Measurements from ENCODE around the gene PDCD1. TPM values are rescaled to one million over a fixed set of nuclear protein-coding genes. Genes with fewer than 3 reads are reported as not detected.

The PDCD1 gene
- total RNA-seq, 1 experiment from 2014 or later, result 0.22 TPM

DNA sequence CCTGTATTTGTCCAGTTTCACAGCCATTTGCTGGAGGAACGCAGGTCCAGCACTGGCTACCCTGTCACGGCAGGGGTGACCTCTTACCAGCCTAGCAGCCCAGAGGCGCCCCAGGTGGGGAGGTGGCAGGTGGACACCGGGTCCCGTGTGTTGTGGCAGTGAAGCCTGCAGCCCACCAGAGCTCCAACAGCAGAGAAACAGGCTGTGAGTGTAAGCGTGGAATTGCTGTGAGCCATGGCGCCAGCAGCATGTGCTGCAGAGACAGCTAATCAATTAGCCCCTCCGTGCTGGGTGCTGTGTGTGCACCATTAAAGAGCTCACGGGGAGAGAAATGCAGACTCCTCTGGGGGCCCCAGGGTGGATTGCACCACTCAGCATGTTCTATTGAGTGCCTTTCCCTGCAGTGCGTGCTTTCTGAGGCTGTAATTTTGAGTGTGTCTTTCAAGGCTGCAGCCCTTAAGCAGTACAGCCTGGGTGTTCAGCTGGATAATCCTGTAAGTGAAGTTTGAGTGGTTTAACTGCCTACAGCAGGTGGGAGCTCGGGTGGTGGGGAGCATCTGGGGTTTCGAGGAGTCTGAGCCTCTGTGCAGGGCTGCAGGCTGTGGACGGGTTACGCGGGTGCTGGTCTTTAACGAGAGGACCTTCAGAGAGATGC is 26.7 kb upstream of the PDCD1 start:
- H3K79me2 ChIP-seq (ENCODE audit: insufficient read depth, low read length), result no peaks in the 10 kb centered on the region
- CTCF ChIA-PET, result no interaction called here
- peaks cover 10 to 23% of the 10 kb centered on the region in 2 experiments; a peak in 3 of 4 replicates for H3K4me1 ChIP-seq (ENCODE audit: control insufficient read depth in 1 of 2, insufficient read depth in 2 of 2, low read length in 2 of 2)
- no peaks in the 10 kb centered on the region for H3K9me3 ChIP-seq (ENCODE audit: control insufficient read depth in 1 of 2, insufficient read depth in 1 of 2, low read depth in 1 of 2, low read length in 2 of 2)
- no peak overlapping the region for H3K27ac ChIP-seq (ENCODE audit: low read depth, low read length)
- no peak overlapping the region for H3K4me2 ChIP-seq (ENCODE audit: low read length)
- no peaks in the 10 kb centered on the region for H3K27me3 ChIP-seq (ENCODE audit: insufficient read depth, low read length)
- TF ChIP-seq POLR2A (IDR thresholded peaks at IDR 0.05; ENCODE audit: borderline replicate concordance, extremely low read depth, insufficient read depth, insufficient read length) (no peak), ZNF274 (IDR thresholded peaks at IDR 0.05; ENCODE audit: low read depth, low read length) (no peak), CEBPB (IDR thresholded peaks at IDR 0.05; ENCODE audit: low read depth) (no peak), YY1 (IDR thresholded peaks at IDR 0.05; ENCODE audit: extremely low read depth, insufficient replicate concordance, low read depth, low read length) (no peak), JUND (IDR thresholded peaks at IDR 0.05) (no peak), ZFX (IDR thresholded peaks at IDR 0.05) (no peak), FOSL1 (IDR thresholded peaks at IDR 0.05; ENCODE audit: low read depth) (no peak), RAD21 (IDR thresholded peaks at IDR 0.05; ENCODE audit: low read depth) (no peak), SRF (IDR thresholded peaks at IDR 0.05; ENCODE audit: low read depth) (no peak)
- TF ChIP-seq, protein P1, sequence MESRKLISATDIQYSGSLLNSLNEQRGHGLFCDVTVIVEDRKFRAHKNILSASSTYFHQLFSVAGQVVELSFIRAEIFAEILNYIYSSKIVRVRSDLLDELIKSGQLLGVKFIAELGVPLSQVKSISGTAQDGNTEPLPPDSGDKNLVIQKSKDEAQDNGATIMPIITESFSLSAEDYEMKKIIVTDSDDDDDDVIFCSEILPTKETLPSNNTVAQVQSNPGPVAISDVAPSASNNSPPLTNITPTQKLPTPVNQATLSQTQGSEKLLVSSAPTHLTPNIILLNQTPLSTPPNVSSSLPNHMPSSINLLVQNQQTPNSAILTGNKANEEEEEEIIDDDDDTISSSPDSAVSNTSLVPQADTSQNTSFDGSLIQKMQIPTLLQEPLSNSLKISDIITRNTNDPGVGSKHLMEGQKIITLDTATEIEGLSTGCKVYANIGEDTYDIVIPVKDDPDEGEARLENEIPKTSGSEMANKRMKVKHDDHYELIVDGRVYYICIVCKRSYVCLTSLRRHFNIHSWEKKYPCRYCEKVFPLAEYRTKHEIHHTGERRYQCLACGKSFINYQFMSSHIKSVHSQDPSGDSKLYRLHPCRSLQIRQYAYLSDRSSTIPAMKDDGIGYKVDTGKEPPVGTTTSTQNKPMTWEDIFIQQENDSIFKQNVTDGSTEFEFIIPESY (IDR thresholded peaks at IDR 0.05; ENCODE audit: extremely low read depth, insufficient replicate concordance, low read length), result no peak
- no peak overlapping the region for H2AFZ ChIP-seq (ENCODE audit: low read depth, low read length, poor library complexity, severe bottlenecking)
- no TSS peak for BruUV-seq (replicated peaks)
- H3K36me3 ChIP-seq (ENCODE audit: control insufficient read depth in 1 of 2, insufficient read depth in 2 of 2, low read length in 2 of 2), result no peaks in the 10 kb centered on the region
- POLR2A ChIA-PET, result no interaction called here
- H3K4me3 ChIP-seq (replicated peaks in 1 of 2; ENCODE audit: low read depth in 1 of 2, low read length in 2 of 2), result no peak overlapping the region
- intact Hi-C loops (cut with micrococcal nuclease), result loop anchor here (10.0 kb wide), 1 partner anchor 331 kb away; the partner anchor contains the start of gene BOK
- H3K9ac ChIP-seq (ENCODE audit: low read length), result no peak overlapping the region
- DNase-seq (ENCODE audit: low read depth, low spot score) (no peak), ATAC-seq (no peak)
- no peaks in the 10 kb centered on the region for H3K9me2 ChIP-seq (ENCODE audit: insufficient read depth)
- H4K20me1 ChIP-seq (ENCODE audit: insufficient read depth), result no peaks in the 10 kb centered on the region
- RAD21 ChIA-PET (ENCODE audit: low non-redundant PET in 1 of 2, low total read pairs in 2 of 2, uncharacterized antibody in 2 of 2, unreplicated experiment in 2 of 2), result no interaction called here

Data from HCT116 (cell line).